K562 (cell line): Measurements from ENCODE around the gene IFNGR2. TPM values are rescaled to one million over a fixed set of nuclear protein-coding genes. Genes with fewer than 3 reads are reported as not detected.
A peak's percentile ranks its signal among the peaks of the same experiment; 100 is the strongest.

Experiments used
- BRD9 ChIP-seq: fragments of 450-650 bp; IDR thresholded peaks from 2 replicates; pipeline ENCODE4 v1.6.1; 2018; ENCODE audit warnings: low read depth; ENCODE audit not compliant: partially characterized antibody
- CHCHD3 ChIP-seq: fragments of 250-450 bp; sonication (Bioruptor Pico); IDR thresholded peaks from 2 replicates; pipeline ENCODE4 v2.1.2; 2022; ENCODE audit warnings: mild to moderate bottlenecking
- ETV5 ChIP-seq: sonication (generic); formaldehyde crosslinking; IDR thresholded peaks from 2 replicates; pipeline ENCODE4 v1.4.0; 2020; ENCODE audit warnings: low read depth, mild to moderate bottlenecking, missing genetic modification reagents
- FOXK2 ChIP-seq, 2 experiments: fragments of 450-650 bp; IDR thresholded peaks in 1 of 2; conservative IDR thresholded peaks in 1 of 2; 2 replicates each; pipeline ENCODE4 v1.6.1; 2016; ENCODE audit warnings: low read depth in 2 of 2, mild to moderate bottlenecking in 1 of 2
- GTF2E2 ChIP-seq: fragments of 200-800 bp; sonication (Bioruptor generic); IDR thresholded peaks from 2 replicates; pipeline ENCODE4 v1.6.1; 2016; ENCODE audit warnings: missing genetic modification characterization, missing compliant biosample characterization
- HBP1 ChIP-seq: fragments of 450-650 bp; formaldehyde crosslinking; IDR thresholded peaks from 2 replicates; pipeline ENCODE4 v1.4.0; 2022; ENCODE audit warnings: missing genetic modification characterization
- HINFP ChIP-seq: fragments of 450-650 bp; conservative IDR thresholded peaks from 2 replicates; pipeline ENCODE4 v1.6.1; 2016; ENCODE audit warnings: missing genetic modification characterization, low read depth, mild to moderate bottlenecking, control low read depth, missing compliant biosample characterization
- KAT8 ChIP-seq: fragments of 450-650 bp; IDR thresholded peaks from 2 replicates; pipeline ENCODE4 v1.6.1; 2016; ENCODE audit warnings: low read depth, mild to moderate bottlenecking
- MAFF ChIP-seq: IDR thresholded peaks from 2 replicates; pipeline ENCODE4 v1.6.1; 2012; ENCODE audit warnings: low read length, improper control_type of control experiment
- MCM5 ChIP-seq: fragments of 450-650 bp; IDR thresholded peaks from 2 replicates; pipeline ENCODE4 v1.6.1; 2016; ENCODE audit warnings: low read depth
- NFRKB ChIP-seq: fragments of 450-650 bp; IDR thresholded peaks from 2 replicates; pipeline ENCODE4 v1.6.1; 2016; ENCODE audit warnings: low read depth
- TAF7 ChIP-seq: fragments of 450-650 bp; IDR thresholded peaks from 2 replicates; pipeline ENCODE4 v1.6.1; 2016; ENCODE audit warnings: missing genetic modification characterization, missing compliant biosample characterization
- THRA ChIP-seq: fragments of 450-650 bp; IDR thresholded peaks from 2 replicates; pipeline ENCODE4 v1.6.1; 2017; ENCODE audit warnings: mild to moderate bottlenecking, moderate library complexity
- THRAP3 ChIP-seq: fragments of 450-650 bp; IDR thresholded peaks from 2 replicates; pipeline ENCODE4 v1.6.1; 2016; ENCODE audit warnings: mild to moderate bottlenecking, inconsistent platforms, borderline replicate concordance
- ZC3H4 ChIP-seq: sonication (generic); formaldehyde crosslinking; IDR thresholded peaks from 2 replicates; pipeline ENCODE4 v1.9.0; 2021; ENCODE audit warnings: missing genetic modification reagents, borderline replicate concordance
- ZNF431 ChIP-seq: sonication (generic); formaldehyde crosslinking; IDR thresholded peaks from 2 replicates; pipeline ENCODE4 v1.8.0; 2022; ENCODE audit warnings: mild to moderate bottlenecking, missing genetic modification reagents
- ZNF699 ChIP-seq: fragments of 250-450 bp; sonication (Bioruptor Pico); IDR thresholded peaks from 2 replicates; pipeline ENCODE4 v1.8.0; 2021; ENCODE audit warnings: mild to moderate bottlenecking, moderate library complexity; ENCODE audit not compliant: insufficient replicate concordance
- polyA plus RNA-seq, 8 experiments: library from polyadenylated mRNA; depleted of rRNA in 4 of 8; stranded (reverse) in 5 of 8; unstranded in 3 of 8; fragments of >200 nt; fragmentation: Nextera tagmentation in 2 of 8; fragmentation: Illumina TruSeq in 1 of 8; extraction: Ambion mirVana in 2 of 8; extraction: Trizol in 1 of 8; gene quantifications; 2 replicates each; pipeline versions ENCODE4 v1.2.1 to v1.2.3, GENCODE V29; 2011 to 2014; ENCODE audit warnings: inconsistent platforms in 1 of 8, missing spikeins in 1 of 8
- total RNA-seq, 7 experiments: library from RNA; depleted of rRNA in 6 of 7; stranded (reverse); fragments of >200 nt in 6 of 7; fragmentation: Illumina TruSeq in 2 of 7; extraction: Trizol in 2 of 7; gene quantifications; 2 replicates each; pipeline versions ENCODE4 v1.2.1 to v1.2.3, GENCODE V29; 2011 to 2021; ENCODE audit warnings: low replicate concordance in 1 of 7
- TF ChIP-seq, protein P1 (sequence below): fragments of 250-450 bp; sonication (Bioruptor Pico); IDR thresholded peaks from 2 replicates; pipeline ENCODE4 v1.4.0; 2020; ENCODE audit warnings: mild to moderate bottlenecking, moderate library complexity, borderline replicate concordance
- TF ChIP-seq, protein P2 (sequence below): fragments of 250-450 bp; sonication (Bioruptor Pico); IDR thresholded peaks from 2 replicates; pipeline ENCODE4 v1.8.0; 2021; ENCODE audit warnings: moderate library complexity, mild to moderate bottlenecking, inconsistent platforms

IFNGR2 gene
- total and polyA plus RNA-seq, 9 of the 15 experiments (the other 6 are each of a cell fraction or from before 2014, with no cell fraction given) = 6.7 to 58.0 (median 28.5) TPM

GRCh38 chr21:33479679-33480480 is 76.7 kb downstream of the IFNGR2 start, which contains the start of gene TMEM50B (continued):
- TF ChIP-seq HINFP = no peak
- no peak for TF ChIP-seq THRA
- TF ChIP-seq BRD9 = peak; percentile 92
- no peak for TF ChIP-seq ZNF699 (CRISPR knock-in tag)
- no peak for TF ChIP-seq MAFF
- TF ChIP-seq TAF7 (tag) = peak; percentile 90
- TF ChIP-seq ZC3H4 (CRISPR knock-in tag) = no peak
- peak; percentile 89 for TF ChIP-seq GTF2E2 (tag)
- no peak for TF ChIP-seq CHCHD3 (CRISPR knock-in tag)
- peak; percentile 70; the same call in 1 of the 2 replicates for TF ChIP-seq NFRKB
- peak; percentile 72; the same call in 1 of the 2 replicates for TF ChIP-seq ETV5
- TF ChIP-seq FOXK2 (conservative IDR thresholded peaks at IDR 0.05 in 1 of 2, IDR thresholded peaks at IDR 0.05 in 1 of 2; ENCODE audit: low read depth in 2 of 2) = no peak
- TF ChIP-seq HBP1 (CRISPR knock-in tag) = no peak
- TF ChIP-seq KAT8 = no peak
- no peak for TF ChIP-seq THRAP3
- TF ChIP-seq, protein P1, sequence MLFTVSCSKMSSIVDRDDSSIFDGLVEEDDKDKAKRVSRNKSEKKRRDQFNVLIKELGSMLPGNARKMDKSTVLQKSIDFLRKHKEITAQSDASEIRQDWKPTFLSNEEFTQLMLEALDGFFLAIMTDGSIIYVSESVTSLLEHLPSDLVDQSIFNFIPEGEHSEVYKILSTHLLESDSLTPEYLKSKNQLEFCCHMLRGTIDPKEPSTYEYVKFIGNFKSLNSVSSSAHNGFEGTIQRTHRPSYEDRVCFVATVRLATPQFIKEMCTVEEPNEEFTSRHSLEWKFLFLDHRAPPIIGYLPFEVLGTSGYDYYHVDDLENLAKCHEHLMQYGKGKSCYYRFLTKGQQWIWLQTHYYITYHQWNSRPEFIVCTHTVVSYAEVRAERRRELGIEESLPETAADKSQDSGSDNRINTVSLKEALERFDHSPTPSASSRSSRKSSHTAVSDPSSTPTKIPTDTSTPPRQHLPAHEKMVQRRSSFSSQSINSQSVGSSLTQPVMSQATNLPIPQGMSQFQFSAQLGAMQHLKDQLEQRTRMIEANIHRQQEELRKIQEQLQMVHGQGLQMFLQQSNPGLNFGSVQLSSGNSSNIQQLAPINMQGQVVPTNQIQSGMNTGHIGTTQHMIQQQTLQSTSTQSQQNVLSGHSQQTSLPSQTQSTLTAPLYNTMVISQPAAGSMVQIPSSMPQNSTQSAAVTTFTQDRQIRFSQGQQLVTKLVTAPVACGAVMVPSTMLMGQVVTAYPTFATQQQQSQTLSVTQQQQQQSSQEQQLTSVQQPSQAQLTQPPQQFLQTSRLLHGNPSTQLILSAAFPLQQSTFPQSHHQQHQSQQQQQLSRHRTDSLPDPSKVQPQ (CRISPR knock-in tag) = no peak
- TF ChIP-seq MCM5 = no peak
- TF ChIP-seq ZNF431 (CRISPR knock-in tag) = no peak; the same call in 1 of the 2 replicates
- TF ChIP-seq, protein P2, sequence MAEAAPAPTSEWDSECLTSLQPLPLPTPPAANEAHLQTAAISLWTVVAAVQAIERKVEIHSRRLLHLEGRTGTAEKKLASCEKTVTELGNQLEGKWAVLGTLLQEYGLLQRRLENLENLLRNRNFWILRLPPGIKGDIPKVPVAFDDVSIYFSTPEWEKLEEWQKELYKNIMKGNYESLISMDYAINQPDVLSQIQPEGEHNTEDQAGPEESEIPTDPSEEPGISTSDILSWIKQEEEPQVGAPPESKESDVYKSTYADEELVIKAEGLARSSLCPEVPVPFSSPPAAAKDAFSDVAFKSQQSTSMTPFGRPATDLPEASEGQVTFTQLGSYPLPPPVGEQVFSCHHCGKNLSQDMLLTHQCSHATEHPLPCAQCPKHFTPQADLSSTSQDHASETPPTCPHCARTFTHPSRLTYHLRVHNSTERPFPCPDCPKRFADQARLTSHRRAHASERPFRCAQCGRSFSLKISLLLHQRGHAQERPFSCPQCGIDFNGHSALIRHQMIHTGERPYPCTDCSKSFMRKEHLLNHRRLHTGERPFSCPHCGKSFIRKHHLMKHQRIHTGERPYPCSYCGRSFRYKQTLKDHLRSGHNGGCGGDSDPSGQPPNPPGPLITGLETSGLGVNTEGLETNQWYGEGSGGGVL = no peak
